H9 (cell line): Measurements from ENCODE around the gene BCLAF3. TPM values are rescaled to one million over a fixed set of nuclear protein-coding genes. Genes with fewer than 3 reads are reported as not detected.

ENCODE experiments used
- DNase-seq: peaks from one replicate; pipeline ENCODE4 v3.0.0-alpha.2; 2017
- H2AFZ ChIP-seq: one replicate; pipeline ENCODE4 v1.6.1; 2013; ENCODE audit warnings: mild to moderate bottlenecking, low read length, control low read depth, moderate library complexity
- H2AK5ac ChIP-seq: 2 replicates; pipeline ENCODE4 v1.6.1; 2013; ENCODE audit warnings: low read length, control low read depth, mixed read lengths; ENCODE audit not compliant: insufficient read length
- H2BK120ac ChIP-seq: one replicate; pipeline ENCODE4 v1.6.1; 2013; ENCODE audit warnings: low read depth, mild to moderate bottlenecking, low read length, control low read depth, inconsistent platforms; ENCODE audit not compliant: poor library complexity, severe bottlenecking
- H2BK12ac ChIP-seq: 2 replicates; pipeline ENCODE4 v1.6.1; 2013; ENCODE audit warnings: low read length, control low read depth, mixed read lengths, low read depth; ENCODE audit not compliant: insufficient read length
- H2BK15ac ChIP-seq: 2 replicates; pipeline ENCODE4 v1.6.1; 2013; ENCODE audit warnings: low read depth, low read length, control low read depth
- H2BK20ac ChIP-seq: one replicate; pipeline ENCODE4 v1.6.1; 2013; ENCODE audit warnings: low read depth, mild to moderate bottlenecking, low read length, control low read depth, inconsistent platforms; ENCODE audit not compliant: poor library complexity, severe bottlenecking
- H2BK5ac ChIP-seq: 2 replicates; pipeline ENCODE4 v1.6.1; 2013; ENCODE audit warnings: low read length, control low read depth, mixed read lengths; ENCODE audit not compliant: insufficient read length
- H3K14ac ChIP-seq: 2 replicates; pipeline ENCODE4 v1.6.1; 2013; ENCODE audit warnings: low read length, control low read depth; ENCODE audit not compliant: insufficient read depth
- H3K18ac ChIP-seq: 2 replicates; pipeline ENCODE4 v1.6.1; 2013; ENCODE audit warnings: low read depth, mild to moderate bottlenecking, mixed read lengths, low read length, control low read depth; ENCODE audit not compliant: insufficient read length
- H3K23ac ChIP-seq: 2 replicates; pipeline ENCODE4 v1.6.1; 2013; ENCODE audit warnings: low read length, control low read depth, mixed read lengths, low read depth; ENCODE audit not compliant: insufficient read length
- H3K23me2 ChIP-seq: 2 replicates; pipeline ENCODE4 v1.6.1; 2013; ENCODE audit warnings: low read depth, mild to moderate bottlenecking, mixed read lengths, low read length, control low read depth; ENCODE audit not compliant: insufficient read length, poor library complexity, severe bottlenecking
- H3K27ac ChIP-seq: 2 replicates; pipeline ENCODE4 v1.5.1; 2013; ENCODE audit warnings: low read length, control low read depth, mixed read lengths, low read depth; ENCODE audit not compliant: insufficient read length
- H3K27me3 ChIP-seq: 2 replicates; pipeline ENCODE4 v1.6.1; 2013; ENCODE audit warnings: low read length, control low read depth, inconsistent platforms; ENCODE audit not compliant: insufficient read depth
- H3K4ac ChIP-seq: 2 replicates; pipeline ENCODE4 v1.6.1; 2013; ENCODE audit warnings: low read depth, mild to moderate bottlenecking, control low read depth, inconsistent platforms, low read length, moderate library complexity
- H3K4me1 ChIP-seq: 2 replicates; pipeline ENCODE4 v1.6.1; 2013; ENCODE audit warnings: low read length, control low read depth, inconsistent platforms; ENCODE audit not compliant: insufficient read depth
- H3K4me2 ChIP-seq: 2 replicates; pipeline ENCODE4 v1.6.1; 2013; ENCODE audit warnings: low read length, control low read depth, mixed read lengths; ENCODE audit not compliant: insufficient read length, insufficient read depth
- H3K56ac ChIP-seq: 2 replicates; pipeline ENCODE4 v1.6.1; 2013; ENCODE audit warnings: low read depth, mild to moderate bottlenecking, mixed read lengths, low read length, control low read depth; ENCODE audit not compliant: insufficient read length
- H3K79me1 ChIP-seq: 2 replicates; pipeline ENCODE4 v1.6.1; 2013; ENCODE audit warnings: low read depth, mild to moderate bottlenecking, moderate library complexity, low read length, control low read depth, inconsistent platforms; ENCODE audit not compliant: insufficient read depth, poor library complexity, severe bottlenecking
- H3K79me2 ChIP-seq: 2 replicates; pipeline ENCODE4 v1.6.1; 2013; ENCODE audit warnings: low read length, control low read depth, inconsistent platforms; ENCODE audit not compliant: insufficient read depth
- H3K9ac ChIP-seq: 2 replicates; pipeline ENCODE4 v1.6.1; 2013; ENCODE audit warnings: low read length, control low read depth, mixed read lengths; ENCODE audit not compliant: insufficient read length; ENCODE audit errors: extremely low read depth
- H3K9me3 ChIP-seq: one replicate; pipeline ENCODE4 v1.6.1; 2013; ENCODE audit warnings: low read depth, low read length, inconsistent platforms; ENCODE audit not compliant: control insufficient read depth
- H3T11ph ChIP-seq: one replicate; pipeline ENCODE4 v1.6.1; 2013; ENCODE audit warnings: mild to moderate bottlenecking, low read length, control low read depth, inconsistent platforms
- H4K20me1 ChIP-seq: one replicate; pipeline ENCODE4 v1.6.1; 2013; ENCODE audit not compliant: control insufficient read depth, insufficient read length, insufficient read depth
- H4K5ac ChIP-seq: 2 replicates; pipeline ENCODE4 v1.6.1; 2013; ENCODE audit warnings: low read depth, mild to moderate bottlenecking, mixed read lengths, low read length, control low read depth; ENCODE audit not compliant: insufficient read length
- H4K8ac ChIP-seq: replicated peaks from 2 replicates; pipeline ENCODE4 v1.6.1; 2013; ENCODE audit warnings: low read length, control low read depth, mixed read lengths, low read depth; ENCODE audit not compliant: insufficient read length
- H4K91ac ChIP-seq: 2 replicates; pipeline ENCODE4 v1.6.1; 2013; ENCODE audit warnings: low read depth, mild to moderate bottlenecking, moderate library complexity, mixed read lengths, low read length, control low read depth; ENCODE audit not compliant: insufficient read length
- H3K27ac Mint-ChIP-seq, 3 experiments: 2 replicates in 2 of 3; 3 replicates in 1 of 3; pipeline ENCODE4 v1.8.0; 2020 to 2021; ENCODE audit warnings: mixed read lengths in 3 of 3, mild to moderate bottlenecking in 1 of 3, moderate library complexity in 1 of 3
- H3K27me3 Mint-ChIP-seq: 2 replicates; pipeline ENCODE4 v1.8.0; 2021; ENCODE audit warnings: low read depth, mild to moderate bottlenecking, moderate library complexity, mixed read lengths
- H3K36me3 Mint-ChIP-seq, 3 experiments: 2 replicates in 2 of 3; 3 replicates in 1 of 3; pipeline ENCODE4 v1.8.0; 2020 to 2021; ENCODE audit warnings: low read depth in 3 of 3, mixed read lengths in 3 of 3; ENCODE audit not compliant: insufficient read depth in 1 of 3
- H3K4me1 Mint-ChIP-seq, 2 experiments: 2 replicates each; pipeline ENCODE4 v1.8.0; 2020; ENCODE audit warnings: mixed read lengths in 2 of 2
- H3K4me3 Mint-ChIP-seq, 2 experiments: 2 replicates in 1 of 2; 3 replicates in 1 of 2; pipeline ENCODE4 v1.8.0; 2020 to 2021; ENCODE audit warnings: mild to moderate bottlenecking in 2 of 2, mixed read lengths in 2 of 2, moderate library complexity in 1 of 2
- H3K9me3 Mint-ChIP-seq, 2 experiments: 2 replicates in 1 of 2; 3 replicates in 1 of 2; pipeline ENCODE4 v1.8.0; 2020; ENCODE audit warnings: mild to moderate bottlenecking in 2 of 2, mixed read lengths in 2 of 2, moderate library complexity in 1 of 2
- total RNA-seq: library from RNA; stranded (reverse); gene quantifications from 2 replicates; pipeline ENCODE4 v1.2.1, GENCODE V29; 2021
- TF ChIP-seq, protein P1 (sequence below): fragments of 200-600 bp; sonication (generic); conservative IDR thresholded peaks from 3 replicates; pipeline ENCODE4 v1.8.0; 2021; ENCODE audit warnings: antibody characterized with exemption, mild to moderate bottlenecking

The BCLAF3 gene
- total RNA-seq, 1 experiment from 2014 or later: 7.9 TPM

DNA sequence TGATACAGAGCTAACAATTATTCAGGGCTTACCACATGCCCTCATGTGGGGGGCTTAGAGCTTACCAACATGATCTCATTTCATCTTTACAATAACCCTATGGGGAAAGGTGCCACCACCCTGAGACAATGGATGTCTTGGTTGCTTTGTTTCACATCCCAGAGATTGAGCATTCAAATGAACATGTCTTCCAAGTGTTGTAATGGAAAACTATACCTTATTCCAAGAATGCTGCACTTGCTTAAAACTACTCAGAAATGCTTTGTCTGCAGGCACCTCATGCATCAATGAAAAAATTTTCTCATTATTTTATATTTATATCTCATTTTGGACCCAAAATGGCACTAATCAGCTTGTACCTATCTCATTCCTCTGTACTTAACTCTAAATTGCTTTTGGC, 34.6 kb downstream of the BCLAF3 start:
- no peaks in the 10 kb centered on the region for H3K79me1 ChIP-seq
- H4K8ac ChIP-seq: no peak overlapping the region
- no peak overlapping the region for H3K14ac ChIP-seq
- H2BK15ac ChIP-seq: no peak overlapping the region
- no peak overlapping the region for H4K91ac ChIP-seq
- Mint-ChIP-seq H3K9me3 (peaks cover 41 to 47% of the 10 kb centered on the region in 2 experiments), H3K4me3 (no peak overlapping the region), H3K27me3 (no peaks in the 10 kb centered on the region), H3K36me3 (peaks cover 0 to 11% (median 2%) of the 10 kb centered on the region in 3 experiments; a peak in 5 of 7 replicates), H3K27ac (no peak overlapping the region), H3K4me1 (no peaks in the 10 kb centered on the region)
- H2BK20ac ChIP-seq: no peak overlapping the region
- no peak overlapping the region for H2BK120ac ChIP-seq
- peaks cover 17% of the 10 kb centered on the region for H3K9me3 ChIP-seq
- H3T11ph ChIP-seq: no peak overlapping the region
- no peak for DNase-seq
- H3K18ac ChIP-seq: no peak overlapping the region
- H3K27ac ChIP-seq: no peak overlapping the region
- H2AK5ac ChIP-seq: no peak overlapping the region
- no peak overlapping the region for H3K4me2 ChIP-seq
- no peaks in the 10 kb centered on the region for H4K20me1 ChIP-seq
- no peak overlapping the region for H3K9ac ChIP-seq
- H2BK5ac ChIP-seq: no peak overlapping the region
- no peaks in the 10 kb centered on the region for H3K79me2 ChIP-seq
- H3K4ac ChIP-seq: no peak overlapping the region
- TF ChIP-seq, protein P1, sequence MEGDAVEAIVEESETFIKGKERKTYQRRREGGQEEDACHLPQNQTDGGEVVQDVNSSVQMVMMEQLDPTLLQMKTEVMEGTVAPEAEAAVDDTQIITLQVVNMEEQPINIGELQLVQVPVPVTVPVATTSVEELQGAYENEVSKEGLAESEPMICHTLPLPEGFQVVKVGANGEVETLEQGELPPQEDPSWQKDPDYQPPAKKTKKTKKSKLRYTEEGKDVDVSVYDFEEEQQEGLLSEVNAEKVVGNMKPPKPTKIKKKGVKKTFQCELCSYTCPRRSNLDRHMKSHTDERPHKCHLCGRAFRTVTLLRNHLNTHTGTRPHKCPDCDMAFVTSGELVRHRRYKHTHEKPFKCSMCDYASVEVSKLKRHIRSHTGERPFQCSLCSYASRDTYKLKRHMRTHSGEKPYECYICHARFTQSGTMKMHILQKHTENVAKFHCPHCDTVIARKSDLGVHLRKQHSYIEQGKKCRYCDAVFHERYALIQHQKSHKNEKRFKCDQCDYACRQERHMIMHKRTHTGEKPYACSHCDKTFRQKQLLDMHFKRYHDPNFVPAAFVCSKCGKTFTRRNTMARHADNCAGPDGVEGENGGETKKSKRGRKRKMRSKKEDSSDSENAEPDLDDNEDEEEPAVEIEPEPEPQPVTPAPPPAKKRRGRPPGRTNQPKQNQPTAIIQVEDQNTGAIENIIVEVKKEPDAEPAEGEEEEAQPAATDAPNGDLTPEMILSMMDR: no peak
- no peak overlapping the region for H2BK12ac ChIP-seq
- H3K27me3 ChIP-seq: no peaks in the 10 kb centered on the region
- H2AFZ ChIP-seq: no peak overlapping the region
- no peaks in the 10 kb centered on the region for H3K23me2 ChIP-seq
- no peak overlapping the region for H4K5ac ChIP-seq
- no peak overlapping the region for H3K56ac ChIP-seq
- no peaks in the 10 kb centered on the region for H3K4me1 ChIP-seq
- no peak overlapping the region for H3K23ac ChIP-seq
